D341Med (cell line): ENCODE results near the gene LUZP4.
"Not testable (repeated sequence)": the region's sequence is repeated elsewhere in the genome, so short reads cannot be mapped to it uniquely, and the experiment has no call there.

Experiments
- DNase-seq: peaks from one replicate; pipeline ENCODE4 v3.0.0; 2012; ENCODE audit warnings: low spot score

LUZP4 gene

GRCh38 chrX:115289465-115289864, at the start of gene LUZP4:
TSS of gene LUZP4 (plus strand) at chrX:115289715. CDS start at chrX:115289760, 45 bp downstream.
- no peak for DNase-seq

GRCh38 chrX:115251458-115252233, 37.9 kb upstream of the LUZP4 start:
- DNase-seq: no peak

- DNase-seq: no peak
Measured at GRCh38 chrX:115255003-115255402, 34.5 kb upstream of the LUZP4 start.

- no peak for DNase-seq
Measured at GRCh38 chrX:115257711-115258110, 31.8 kb upstream of the LUZP4 start.

- no peak for DNase-seq
Measured at GRCh38 chrX:115259238-115259875, 30.2 kb upstream of the LUZP4 start.

DNA sequence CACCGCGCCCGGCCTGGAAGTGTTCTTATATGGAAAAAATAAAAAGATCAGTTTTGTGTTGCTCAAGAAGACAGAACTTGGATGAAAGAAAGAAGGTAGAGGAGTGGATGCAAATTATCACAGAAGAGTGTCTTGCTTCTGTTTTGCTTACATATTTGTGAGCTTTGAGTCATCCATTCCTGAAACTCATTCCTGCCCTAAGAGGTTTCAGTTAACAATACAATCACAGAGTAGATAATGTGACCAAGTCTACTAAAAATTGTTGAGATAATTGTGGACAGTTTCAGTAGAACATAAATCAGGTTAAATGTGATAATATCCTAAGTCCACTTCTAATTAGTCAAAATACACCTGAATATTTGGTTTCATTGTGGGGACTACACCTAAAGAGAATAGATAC, 29.2 kb upstream of the LUZP4 start:
- DNase-seq: no peak

- DNase-seq: no peak
Measured at GRCh38 chrX:115261148-115261547, 28.4 kb upstream of the LUZP4 start.

GRCh38 chrX:115264009-115264408, 25.5 kb upstream of the LUZP4 start:
- no peak for DNase-seq

- DNase-seq: no peak
Measured at GRCh38 chrX:115266300-115266699, 23.2 kb upstream of the LUZP4 start.

GRCh38 chrX:115268421-115268820, 21.1 kb upstream of the LUZP4 start:
- no peak for DNase-seq

DNA sequence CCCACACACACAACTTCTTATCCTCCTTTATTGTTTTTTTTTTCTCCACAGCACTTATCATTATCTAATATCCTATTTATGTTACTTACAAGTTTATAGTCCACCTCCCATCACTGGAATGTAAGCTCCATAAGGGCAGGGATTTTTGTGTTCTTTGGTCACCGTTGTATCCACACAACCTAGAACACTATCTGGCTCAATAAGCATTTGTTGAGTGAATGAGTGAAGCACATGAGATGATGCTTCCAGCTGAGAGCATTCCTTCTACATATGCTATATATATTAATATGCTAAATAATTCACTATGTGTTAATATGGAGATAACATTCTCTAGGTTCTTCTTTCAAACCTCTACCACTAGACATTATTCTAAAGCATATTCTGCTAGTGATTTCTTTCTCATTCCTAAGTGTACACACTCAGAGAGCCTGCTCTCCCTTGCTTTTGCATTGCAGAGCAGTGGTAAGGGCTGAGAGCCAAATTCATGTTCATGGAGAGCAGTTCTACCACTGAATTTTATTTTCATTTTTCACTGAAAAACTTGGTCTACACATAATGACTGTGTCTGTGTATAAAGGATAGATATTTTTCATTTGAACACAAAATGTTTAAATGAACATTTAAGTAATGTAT, 20.3 kb upstream of the LUZP4 start:
- no peak for DNase-seq

DNA sequence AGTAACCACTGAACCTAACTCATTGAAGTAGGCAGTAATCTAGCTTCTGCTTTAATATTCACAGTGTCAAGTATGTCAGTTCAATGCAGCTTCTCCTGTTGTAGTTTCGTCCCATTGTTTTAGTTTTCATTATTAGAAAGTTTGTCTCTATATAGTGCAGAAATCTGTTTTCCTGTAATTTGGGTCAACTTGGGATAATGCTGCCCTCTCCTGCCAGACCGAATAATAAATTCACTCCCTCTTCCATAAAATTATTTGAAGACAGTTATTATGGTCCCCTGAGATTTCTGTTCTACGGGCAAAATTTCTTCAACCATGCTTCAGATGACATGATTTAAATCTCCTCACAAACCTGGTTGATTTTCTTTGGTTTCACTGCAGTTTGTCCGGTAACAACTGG, 4.6 kb upstream of the LUZP4 start:
- no peak for DNase-seq

DNA sequence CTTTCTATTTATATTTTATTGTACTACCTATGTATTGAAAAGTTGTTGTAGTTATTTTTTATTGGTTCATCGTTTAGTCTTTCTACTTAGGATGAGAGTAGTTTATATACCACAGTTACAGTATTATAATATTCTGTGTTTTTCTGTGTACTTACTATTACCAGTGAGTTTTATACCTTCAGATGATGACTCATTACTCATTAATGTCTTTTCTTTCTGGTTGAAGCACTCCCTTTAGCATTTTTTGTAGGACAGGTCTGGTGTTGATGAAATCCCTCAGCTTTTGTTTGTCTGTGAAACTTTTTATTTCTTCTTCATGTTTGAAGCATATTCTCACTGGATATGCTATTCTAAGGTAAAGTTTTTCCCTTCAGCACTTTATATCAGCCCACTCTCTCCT, 7.7 kb downstream of the LUZP4 start:
- DNase-seq: no peak

- DNase-seq: no peak
Measured at GRCh38 chrX:115311139-115311538, 21.6 kb downstream of the LUZP4 start.

DNA sequence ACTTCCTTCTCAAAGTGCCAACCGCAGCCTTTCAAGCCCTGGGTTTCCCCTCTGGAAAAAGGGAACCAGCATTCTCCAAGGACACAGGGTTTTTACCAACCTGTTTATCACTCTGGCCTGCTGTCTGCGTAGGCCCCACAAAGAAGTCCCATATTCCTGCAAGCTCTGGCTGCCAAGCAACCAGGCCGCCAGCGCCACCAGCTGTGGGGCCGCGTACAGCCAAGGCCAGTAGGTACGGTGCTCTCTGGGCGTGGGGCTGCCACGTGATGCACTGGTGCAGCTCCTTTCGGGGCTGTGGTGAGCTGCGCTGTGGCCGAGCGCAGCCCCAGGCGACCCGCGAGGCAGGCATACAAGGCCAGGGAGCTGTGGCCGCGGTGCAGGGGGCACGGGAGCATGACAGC, 22.1 kb downstream of the LUZP4 start:
- DNase-seq: no peak

- no peak for DNase-seq
Measured at GRCh38 chrX:115318139-115318538, 28.6 kb downstream of the LUZP4 start.

DNA sequence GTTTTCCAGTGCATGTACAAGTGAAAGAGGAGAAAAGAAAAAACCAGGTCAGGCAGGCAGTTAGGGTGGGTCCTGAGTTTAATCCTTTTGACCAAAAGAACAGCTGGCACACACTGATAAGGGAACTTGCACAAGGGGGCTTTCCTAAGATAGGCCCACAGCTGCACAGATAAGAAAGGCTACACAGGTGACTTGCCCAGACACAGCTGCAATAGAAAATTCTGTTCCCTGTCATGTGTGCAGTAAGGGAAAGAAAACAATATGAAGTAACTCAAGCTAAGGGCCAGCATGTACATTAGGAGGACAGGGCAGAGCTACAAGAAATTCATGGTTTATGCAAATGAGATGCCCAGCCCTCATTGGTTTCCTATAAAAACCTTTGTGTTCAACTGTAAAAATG, 32.9 kb downstream of the LUZP4 start:
- DNase-seq: no peak

GRCh38 chrX:115324194-115324593, 34.7 kb downstream of the LUZP4 start:
- no peak for DNase-seq

GRCh38 chrX:115329282-115329681, 39.8 kb downstream of the LUZP4 start:
- not testable (repeated sequence) for DNase-seq

GRCh38 chrX:115330498-115331168, 41.1 kb downstream of the LUZP4 start:
- DNase-seq: peak; percentile 63

DNA sequence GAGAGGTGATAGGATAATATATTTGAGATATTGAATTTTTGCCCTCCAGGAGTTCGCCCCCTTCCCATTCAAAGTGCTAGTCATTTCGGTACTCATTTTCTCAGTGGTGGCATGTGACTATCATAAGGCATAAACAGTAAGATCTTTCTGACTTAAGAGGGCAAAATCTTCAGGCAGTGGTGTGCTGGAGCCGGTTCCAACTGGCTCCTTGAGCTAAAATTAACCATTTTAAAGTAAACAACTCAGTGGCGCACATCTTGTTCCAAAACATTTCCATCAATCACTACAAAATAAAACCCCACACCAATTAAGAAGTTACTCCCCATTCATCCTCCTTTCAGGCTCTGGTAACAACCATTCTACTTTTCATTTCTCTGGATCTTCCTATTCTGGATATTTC, 43.3 kb downstream of the LUZP4 start:
- no peak for DNase-seq

DNA sequence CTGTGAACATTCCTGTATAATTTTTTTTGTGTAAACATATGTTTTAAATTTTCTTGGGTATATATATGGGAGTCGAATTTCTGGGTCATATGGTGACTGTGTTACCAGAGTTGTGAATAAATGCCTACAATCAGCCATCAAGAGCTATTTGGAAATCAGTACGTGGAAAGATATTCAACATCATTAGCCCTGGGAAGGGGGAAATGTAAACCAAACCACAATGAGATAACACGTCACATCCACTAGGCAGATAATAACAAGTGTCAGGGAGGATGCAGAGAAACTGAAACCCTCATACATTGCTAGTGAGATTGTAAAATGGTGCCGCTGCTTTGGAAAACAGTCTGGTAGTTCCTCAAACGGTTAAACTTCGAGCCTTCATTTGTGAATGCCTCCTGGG, 43.9 kb downstream of the LUZP4 start:
- no peak for DNase-seq
